MM.1S (cell line): ENCODE results near the gene TNS2.

Experiments used
- EZH2 ChIP-seq: fragments of 300-600 bp; sonication (generic); optimal IDR thresholded peaks from 2 replicates; pipeline ENCODE3; 2017; ENCODE audit warnings: low read depth, mild to moderate bottlenecking, antibody characterized with exemption, low read length, mixed read lengths
- TF ChIP-seq, protein P1 (sequence below): fragments of 300-600 bp; sonication (generic); IDR thresholded peaks from 2 replicates; pipeline ENCODE4 v1.5.1; 2016; ENCODE audit warnings: antibody characterized with exemption, low read length, mixed read lengths

DNA sequence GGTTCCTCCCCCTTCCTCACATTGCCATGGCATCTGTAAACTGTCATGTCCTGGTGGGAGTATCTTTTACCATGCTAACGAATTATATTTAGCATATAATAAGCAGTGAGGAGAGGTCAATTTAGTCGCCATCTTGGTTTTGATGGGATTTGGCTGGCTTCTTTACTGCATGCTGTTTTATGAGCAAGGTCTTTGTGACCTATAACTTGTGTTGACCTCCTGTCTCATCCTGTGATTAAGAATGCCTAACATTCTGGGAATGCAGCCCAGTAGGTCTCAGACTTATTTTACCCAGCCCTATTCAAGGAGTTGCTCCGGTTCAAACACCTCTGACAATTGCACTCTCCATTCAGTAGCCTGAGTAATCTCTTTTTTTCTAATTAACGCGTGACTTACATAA lies 45.7 kb upstream of the TNS2 start:
- TF ChIP-seq, protein P1, sequence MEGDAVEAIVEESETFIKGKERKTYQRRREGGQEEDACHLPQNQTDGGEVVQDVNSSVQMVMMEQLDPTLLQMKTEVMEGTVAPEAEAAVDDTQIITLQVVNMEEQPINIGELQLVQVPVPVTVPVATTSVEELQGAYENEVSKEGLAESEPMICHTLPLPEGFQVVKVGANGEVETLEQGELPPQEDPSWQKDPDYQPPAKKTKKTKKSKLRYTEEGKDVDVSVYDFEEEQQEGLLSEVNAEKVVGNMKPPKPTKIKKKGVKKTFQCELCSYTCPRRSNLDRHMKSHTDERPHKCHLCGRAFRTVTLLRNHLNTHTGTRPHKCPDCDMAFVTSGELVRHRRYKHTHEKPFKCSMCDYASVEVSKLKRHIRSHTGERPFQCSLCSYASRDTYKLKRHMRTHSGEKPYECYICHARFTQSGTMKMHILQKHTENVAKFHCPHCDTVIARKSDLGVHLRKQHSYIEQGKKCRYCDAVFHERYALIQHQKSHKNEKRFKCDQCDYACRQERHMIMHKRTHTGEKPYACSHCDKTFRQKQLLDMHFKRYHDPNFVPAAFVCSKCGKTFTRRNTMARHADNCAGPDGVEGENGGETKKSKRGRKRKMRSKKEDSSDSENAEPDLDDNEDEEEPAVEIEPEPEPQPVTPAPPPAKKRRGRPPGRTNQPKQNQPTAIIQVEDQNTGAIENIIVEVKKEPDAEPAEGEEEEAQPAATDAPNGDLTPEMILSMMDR: no peak
- TF ChIP-seq EZH2: no peak
